Astrocyte (in vitro differentiated cells and primary cell): ENCODE measurements around the gene KIFC1.

Source experiments
- EZH2 ChIP-seq: IDR thresholded peaks from 2 replicates; pipeline ENCODE4 v1.6.1; 2012; ENCODE audit warnings: mild to moderate bottlenecking, low read length, inconsistent platforms; ENCODE audit not compliant: insufficient read depth
- TF ChIP-seq, protein P1 (sequence below): IDR thresholded peaks from 2 replicates; pipeline ENCODE4 v1.5.1; 2011; ENCODE audit warnings: low read depth, mild to moderate bottlenecking, inconsistent platforms, low read length, moderate library complexity; ENCODE audit not compliant: insufficient read depth

DNA sequence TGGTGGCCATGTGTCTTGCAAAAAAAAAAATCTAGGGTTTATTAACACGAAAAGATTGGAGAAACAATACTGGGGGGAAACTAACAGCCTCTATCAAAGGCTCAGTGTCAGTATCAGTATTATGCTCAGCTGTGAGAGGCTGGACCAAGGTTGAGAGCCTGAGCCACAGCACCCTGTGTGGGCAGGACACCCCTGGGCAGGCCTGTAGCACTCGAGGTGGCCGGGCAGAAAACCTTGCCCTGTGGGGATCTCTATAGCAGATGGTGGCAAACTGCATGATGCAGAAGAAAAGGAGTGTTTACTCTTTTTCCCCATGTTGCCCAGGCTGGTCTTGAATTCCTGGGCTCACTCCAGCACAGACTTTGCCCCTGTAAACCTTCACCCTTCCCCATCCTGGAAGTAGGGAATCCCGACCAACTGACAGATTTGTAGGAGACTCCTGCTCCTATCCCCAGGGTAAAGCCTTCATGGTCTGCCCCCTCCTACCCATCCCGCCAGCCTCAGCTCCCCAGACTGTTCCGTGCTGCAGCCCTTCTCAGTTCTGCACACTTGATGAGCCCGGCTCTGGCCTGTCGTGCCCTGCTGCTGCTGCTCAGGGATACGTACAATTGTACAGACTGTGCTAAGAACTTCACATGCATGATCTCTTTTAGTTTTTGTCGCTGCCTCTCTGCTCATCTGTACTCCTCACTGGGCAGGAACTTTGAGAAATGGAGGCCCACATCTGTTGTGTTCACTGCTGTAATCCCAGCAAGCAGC lies 8.0 kb upstream of the KIFC1 start:
- TF ChIP-seq, protein P1, sequence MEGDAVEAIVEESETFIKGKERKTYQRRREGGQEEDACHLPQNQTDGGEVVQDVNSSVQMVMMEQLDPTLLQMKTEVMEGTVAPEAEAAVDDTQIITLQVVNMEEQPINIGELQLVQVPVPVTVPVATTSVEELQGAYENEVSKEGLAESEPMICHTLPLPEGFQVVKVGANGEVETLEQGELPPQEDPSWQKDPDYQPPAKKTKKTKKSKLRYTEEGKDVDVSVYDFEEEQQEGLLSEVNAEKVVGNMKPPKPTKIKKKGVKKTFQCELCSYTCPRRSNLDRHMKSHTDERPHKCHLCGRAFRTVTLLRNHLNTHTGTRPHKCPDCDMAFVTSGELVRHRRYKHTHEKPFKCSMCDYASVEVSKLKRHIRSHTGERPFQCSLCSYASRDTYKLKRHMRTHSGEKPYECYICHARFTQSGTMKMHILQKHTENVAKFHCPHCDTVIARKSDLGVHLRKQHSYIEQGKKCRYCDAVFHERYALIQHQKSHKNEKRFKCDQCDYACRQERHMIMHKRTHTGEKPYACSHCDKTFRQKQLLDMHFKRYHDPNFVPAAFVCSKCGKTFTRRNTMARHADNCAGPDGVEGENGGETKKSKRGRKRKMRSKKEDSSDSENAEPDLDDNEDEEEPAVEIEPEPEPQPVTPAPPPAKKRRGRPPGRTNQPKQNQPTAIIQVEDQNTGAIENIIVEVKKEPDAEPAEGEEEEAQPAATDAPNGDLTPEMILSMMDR: no peak
- TF ChIP-seq EZH2: no peak
